Activated CD8-positive, alpha-beta memory T cell treated with anti-CD3 and anti-CD28 coated beads, Interleukin-2, amount 10 ng/mL, durations not matched to agents 7 days and 5 days (primary cell): ENCODE data around the gene NUDT14. TPM values are rescaled to one million over a fixed set of nuclear protein-coding genes. Genes with fewer than 3 reads are reported as not detected.

Source experiments
- ATAC-seq: fragments of 150-1000 bp; cut with Tn5 transposase; one replicate; pipeline ENCODE4 v1.10.0; 2021; ENCODE audit warnings: moderate library complexity
- CTCF ChIA-PET: fragments of 350-600 bp; sonication (Branson Sonifier 250); formaldehyde crosslinking; loops from one replicate; lab custom pipeline; 2021; ENCODE audit warnings: antibody characterized with exemption; lab: Charles Lee
- DNase-seq: peaks from one replicate; pipeline ENCODE4 v3.0.0-alpha.2; 2020
- H3K27ac Mint-ChIP-seq: one replicate; pipeline ENCODE4 v1.8.0; 2021; ENCODE audit warnings: mild to moderate bottlenecking, mixed read lengths
- H3K27me3 Mint-ChIP-seq: one replicate; pipeline ENCODE4 v1.8.0; 2021; ENCODE audit warnings: mixed read lengths
- H3K36me3 Mint-ChIP-seq: one replicate; pipeline ENCODE4 v1.8.0; 2021; ENCODE audit warnings: mild to moderate bottlenecking, mixed read lengths
- H3K4me1 Mint-ChIP-seq: one replicate; pipeline ENCODE4 v1.8.0; 2021; ENCODE audit warnings: mixed read lengths
- H3K4me3 Mint-ChIP-seq: one replicate; pipeline ENCODE4 v1.8.0; 2021; ENCODE audit warnings: mild to moderate bottlenecking, moderate library complexity, mixed read lengths
- H3K9me3 Mint-ChIP-seq: one replicate; pipeline ENCODE4 v1.8.0; 2022; ENCODE audit warnings: low read depth, mixed read lengths
- total RNA-seq, 2 experiments: library from RNA; stranded (reverse); gene quantifications; one replicate each; pipeline ENCODE4 v1.2.3, GENCODE V29; 2021

Gene NUDT14
- total RNA-seq, 2 experiments from 2014 or later: 16.2 to 20.9 TPM

DNA sequence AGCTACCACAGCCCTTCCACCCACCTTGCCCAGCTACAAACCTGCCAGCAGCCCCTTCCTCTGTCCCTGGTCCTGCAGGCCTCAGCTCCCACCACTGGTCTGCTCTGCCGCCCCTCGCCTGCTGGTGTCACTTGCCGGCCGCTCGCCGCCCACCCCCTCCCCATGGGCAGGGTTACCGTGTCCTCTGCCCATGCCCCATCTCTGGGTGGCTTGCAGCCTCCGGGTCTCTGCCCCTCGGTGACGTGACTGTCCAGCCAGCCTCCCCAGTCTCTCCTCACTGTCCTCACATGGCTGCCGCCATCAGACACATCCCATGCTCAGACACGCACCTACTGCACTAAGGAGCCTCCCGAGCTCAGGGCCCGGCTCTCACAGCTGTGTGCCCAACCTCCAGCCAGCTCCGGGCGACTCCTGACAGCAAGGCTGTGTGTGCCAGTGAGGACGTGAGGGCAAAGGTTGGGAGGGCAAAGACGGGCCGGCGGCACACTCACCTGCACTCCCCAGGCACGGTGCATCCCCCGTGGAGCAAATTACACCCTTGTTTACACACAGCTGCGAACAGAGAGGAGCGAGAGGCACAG is 26.0 kb downstream of the NUDT14 start:
- no peaks in the 10 kb centered on the region for H3K9me3 Mint-ChIP-seq
- H3K27me3 Mint-ChIP-seq: no peaks in the 10 kb centered on the region
- DNase-seq (no peak), ATAC-seq (no peak)
- H3K36me3 Mint-ChIP-seq: no peaks in the 10 kb centered on the region
- H3K27ac Mint-ChIP-seq: no peak overlapping the region
- H3K4me3 Mint-ChIP-seq: no peak overlapping the region
- no peaks in the 10 kb centered on the region for H3K4me1 Mint-ChIP-seq
- CTCF ChIA-PET: no interaction called here

DNA sequence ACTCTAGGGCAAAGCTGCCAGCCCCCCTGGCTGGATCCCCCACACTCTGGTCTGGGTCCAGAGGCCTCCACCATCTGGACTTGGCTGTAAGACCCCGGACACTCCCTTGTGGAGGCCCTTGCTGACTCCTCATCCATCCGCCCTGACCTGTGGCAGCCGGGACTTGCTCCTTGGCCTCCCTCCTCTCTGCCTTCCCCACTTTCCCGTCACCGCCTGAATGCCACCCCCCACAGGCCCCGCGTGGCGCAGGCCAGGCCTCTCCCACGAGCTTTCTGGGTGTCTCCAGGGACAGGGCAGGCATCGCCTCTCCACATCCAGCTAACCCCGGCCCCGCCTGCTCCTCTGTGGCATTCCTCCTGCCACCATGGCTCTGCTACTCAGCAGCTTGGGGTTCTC is 26.6 kb downstream of the NUDT14 start:
- H3K4me3 Mint-ChIP-seq: no peak overlapping the region
- CTCF ChIA-PET: no interaction called here
- no peaks in the 10 kb centered on the region for H3K27me3 Mint-ChIP-seq
- no peaks in the 10 kb centered on the region for H3K9me3 Mint-ChIP-seq
- no peak overlapping the region for H3K27ac Mint-ChIP-seq
- DNase-seq (no peak), ATAC-seq (no peak)
- no peaks in the 10 kb centered on the region for H3K4me1 Mint-ChIP-seq
- no peaks in the 10 kb centered on the region for H3K36me3 Mint-ChIP-seq

DNA sequence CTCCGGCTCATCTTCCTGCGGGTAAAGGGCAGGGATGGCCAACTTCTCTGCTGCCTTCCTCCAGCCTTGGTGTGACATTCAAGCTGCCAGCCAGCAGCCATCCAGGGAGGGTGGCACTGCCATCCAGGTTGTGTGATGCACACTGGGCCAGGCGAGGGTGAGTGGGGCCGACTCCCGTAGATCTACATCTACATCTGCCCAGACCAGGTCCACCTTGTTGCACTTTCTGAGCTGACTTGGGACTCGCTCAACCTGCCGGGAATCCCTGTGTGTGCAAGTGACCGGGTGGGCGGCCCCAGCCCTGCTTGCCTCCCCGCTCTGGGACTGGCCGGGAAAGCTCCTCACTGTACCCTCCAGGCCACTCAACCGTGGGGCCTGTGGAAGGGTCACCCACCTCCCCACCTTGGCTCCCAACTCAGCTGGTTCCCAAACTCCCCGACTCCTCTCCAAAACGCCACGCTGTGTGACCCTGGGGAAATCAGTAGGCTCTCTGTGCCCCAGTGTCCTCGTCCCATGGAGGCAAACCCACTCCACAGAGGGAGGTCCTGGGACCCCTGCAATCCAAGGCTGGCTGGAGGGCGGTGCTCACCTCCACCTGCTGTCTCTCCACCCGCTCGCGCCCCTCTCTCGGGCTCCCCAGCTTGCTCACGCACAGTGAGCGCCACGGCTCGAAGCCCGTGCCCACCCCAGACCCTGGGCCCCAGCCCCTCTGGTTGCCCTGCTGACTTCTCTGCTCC is 27.2 kb downstream of the NUDT14 start:
- DNase-seq: no peak
- CTCF ChIA-PET: no interaction called here

DNA sequence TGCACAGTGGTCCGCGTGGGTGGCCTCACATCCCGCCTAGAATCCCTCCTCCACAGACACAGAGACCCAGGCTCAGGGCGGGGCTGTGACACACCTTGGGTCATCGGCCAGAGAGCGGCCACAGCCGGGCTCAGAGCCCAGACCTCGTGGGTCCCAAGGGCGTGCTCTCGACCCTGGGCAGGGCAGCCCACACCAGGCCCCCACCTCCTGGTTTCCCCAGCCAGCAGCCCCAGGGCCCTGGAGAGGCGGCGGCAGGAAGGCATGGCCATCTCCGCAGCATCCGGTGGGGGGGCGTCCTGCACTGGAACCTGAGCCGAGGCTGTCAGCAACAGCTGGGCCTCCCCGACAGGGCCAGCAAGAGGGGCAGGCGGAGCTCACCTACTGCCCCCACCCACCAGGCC is 27.8 kb downstream of the NUDT14 start:
- no peaks in the 10 kb centered on the region for H3K36me3 Mint-ChIP-seq
- no peak for ATAC-seq
- CTCF ChIA-PET: no interaction called here
- no peak for DNase-seq
- H3K27me3 Mint-ChIP-seq: no peaks in the 10 kb centered on the region
- H3K4me1 Mint-ChIP-seq: no peaks in the 10 kb centered on the region
- no peak overlapping the region for H3K27ac Mint-ChIP-seq
- no peaks in the 10 kb centered on the region for H3K9me3 Mint-ChIP-seq
- H3K4me3 Mint-ChIP-seq: no peak overlapping the region

More for the DNA sequence above, 27.2 kb downstream of the NUDT14 start:
- Mint-ChIP-seq H3K27ac (no peak overlapping the region), H3K36me3 (no peaks in the 10 kb centered on the region), H3K4me1 (no peaks in the 10 kb centered on the region), H3K9me3 (no peaks in the 10 kb centered on the region), H3K27me3 (no peaks in the 10 kb centered on the region), H3K4me3 (no peak overlapping the region)
- ATAC-seq: no peak

DNA sequence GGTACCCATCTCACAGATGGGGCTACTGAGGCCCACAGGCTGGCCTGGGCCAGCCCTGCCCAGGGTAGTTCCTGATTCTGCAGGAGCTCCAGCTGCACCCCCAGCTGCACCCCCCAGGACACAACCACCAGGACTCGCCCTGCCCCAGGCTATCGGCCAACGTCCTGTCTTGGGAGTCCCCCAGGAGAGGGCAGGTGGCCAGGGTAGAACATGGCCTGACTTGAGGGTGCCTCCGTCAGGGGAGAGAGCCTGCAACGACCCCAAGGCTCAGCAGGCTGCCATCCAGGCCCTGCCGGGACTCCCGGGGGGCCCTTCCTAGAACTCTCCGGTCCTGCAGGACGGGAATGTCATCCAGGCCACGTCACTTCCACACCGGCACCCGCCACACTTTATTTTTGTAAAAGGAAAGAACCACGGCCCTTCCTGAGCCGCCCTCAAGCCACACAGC is 28.3 kb downstream of the NUDT14 start:
- Mint-ChIP-seq H3K27me3 (no peaks in the 10 kb centered on the region), H3K36me3 (no peaks in the 10 kb centered on the region), H3K4me1 (no peaks in the 10 kb centered on the region), H3K27ac (no peak overlapping the region), H3K9me3 (no peaks in the 10 kb centered on the region), H3K4me3 (no peak overlapping the region)
- CTCF ChIA-PET: no interaction called here
- DNase-seq (no peak), ATAC-seq (no peak)

DNA sequence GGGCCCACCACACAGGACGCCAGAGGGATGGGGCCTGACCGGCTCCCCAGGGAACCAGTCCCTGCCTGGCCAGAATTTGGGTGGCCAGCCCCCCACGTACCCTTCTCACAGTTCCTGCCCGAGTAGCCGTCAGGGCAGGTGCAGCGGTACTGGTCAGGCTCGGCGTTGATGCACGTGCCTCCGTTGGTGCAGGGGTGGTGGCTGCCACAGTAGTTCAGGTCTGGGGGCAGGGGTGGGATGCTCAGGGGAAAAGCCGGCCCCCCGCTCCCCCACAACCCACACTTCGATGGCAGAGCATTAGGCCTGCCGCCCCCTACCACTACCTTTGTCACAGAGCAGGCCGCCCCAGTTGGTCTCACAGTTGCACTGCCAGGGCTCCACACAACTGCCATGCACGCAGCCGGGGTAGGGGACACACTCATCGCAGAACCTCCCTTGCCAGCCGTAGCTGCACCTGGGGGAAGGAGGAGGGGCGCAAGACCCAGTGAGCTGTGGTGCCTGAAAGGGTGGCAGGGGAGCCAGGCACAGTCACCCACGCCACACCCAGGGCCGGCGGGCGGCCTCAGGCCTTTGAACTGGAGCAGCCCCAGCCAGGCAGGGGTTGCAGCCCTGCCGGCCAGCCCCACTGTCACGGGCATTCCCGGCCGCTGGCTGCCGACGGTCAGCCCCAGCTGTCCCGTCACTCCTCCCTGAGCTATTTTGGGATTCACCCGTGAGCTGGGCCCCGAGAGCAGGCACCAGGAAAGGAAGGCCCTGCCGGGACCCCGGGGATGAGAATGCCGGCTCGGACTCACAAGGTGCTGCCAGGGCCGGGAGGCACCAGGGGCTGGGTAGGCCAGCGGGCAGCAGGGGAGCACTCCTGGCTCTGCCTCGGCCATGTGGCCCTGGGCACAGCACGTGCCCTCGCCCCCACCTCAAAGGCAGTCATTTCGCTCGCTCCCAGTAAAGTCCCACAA is 29.0 kb downstream of the NUDT14 start:
- Mint-ChIP-seq H3K27me3 (no peaks in the 10 kb centered on the region), H3K4me3 (no peak overlapping the region), H3K27ac (no peak overlapping the region), H3K9me3 (no peaks in the 10 kb centered on the region), H3K4me1 (no peaks in the 10 kb centered on the region), H3K36me3 (no peaks in the 10 kb centered on the region)
- DNase-seq: no peak
- CTCF ChIA-PET: no interaction called here
- no peak for ATAC-seq

DNA sequence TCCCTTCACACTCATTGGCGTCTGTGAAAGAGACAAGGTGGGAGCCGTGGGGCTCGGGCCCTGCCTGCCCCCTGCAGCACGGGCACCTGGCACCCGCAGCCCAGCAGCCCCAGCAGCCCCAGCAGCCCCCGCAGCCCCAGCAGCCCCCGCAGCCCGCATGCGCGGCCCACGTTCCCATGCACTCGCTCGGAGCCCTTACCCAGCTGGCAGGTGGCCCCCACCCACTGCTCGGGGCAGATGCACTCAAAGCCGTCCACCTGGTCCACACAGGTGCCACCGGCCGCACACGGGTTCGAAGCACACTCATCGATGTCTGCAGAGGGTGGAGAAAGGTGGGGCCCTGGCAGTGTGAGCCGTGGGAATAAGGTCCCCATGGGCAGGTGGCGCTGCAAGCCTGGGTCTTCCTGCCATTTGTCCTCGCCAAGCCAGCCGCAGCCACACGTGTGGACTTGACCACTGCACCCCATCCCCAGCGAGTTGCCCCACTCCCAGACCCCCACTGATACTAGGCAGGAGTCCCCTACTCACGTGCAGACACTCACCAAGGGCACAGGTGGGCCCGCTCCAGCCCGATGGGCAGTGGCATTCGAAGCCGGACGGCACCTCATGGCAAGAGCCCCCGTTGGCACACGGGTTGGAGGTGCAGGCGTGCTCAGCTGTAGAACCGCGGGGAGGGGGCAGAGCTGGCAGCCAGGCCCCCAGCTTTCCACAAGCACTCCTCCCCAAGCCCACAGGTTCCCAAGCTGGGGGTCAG is 29.9 kb downstream of the NUDT14 start:
- no peak overlapping the region for H3K27ac Mint-ChIP-seq
- DNase-seq: no peak

DNA sequence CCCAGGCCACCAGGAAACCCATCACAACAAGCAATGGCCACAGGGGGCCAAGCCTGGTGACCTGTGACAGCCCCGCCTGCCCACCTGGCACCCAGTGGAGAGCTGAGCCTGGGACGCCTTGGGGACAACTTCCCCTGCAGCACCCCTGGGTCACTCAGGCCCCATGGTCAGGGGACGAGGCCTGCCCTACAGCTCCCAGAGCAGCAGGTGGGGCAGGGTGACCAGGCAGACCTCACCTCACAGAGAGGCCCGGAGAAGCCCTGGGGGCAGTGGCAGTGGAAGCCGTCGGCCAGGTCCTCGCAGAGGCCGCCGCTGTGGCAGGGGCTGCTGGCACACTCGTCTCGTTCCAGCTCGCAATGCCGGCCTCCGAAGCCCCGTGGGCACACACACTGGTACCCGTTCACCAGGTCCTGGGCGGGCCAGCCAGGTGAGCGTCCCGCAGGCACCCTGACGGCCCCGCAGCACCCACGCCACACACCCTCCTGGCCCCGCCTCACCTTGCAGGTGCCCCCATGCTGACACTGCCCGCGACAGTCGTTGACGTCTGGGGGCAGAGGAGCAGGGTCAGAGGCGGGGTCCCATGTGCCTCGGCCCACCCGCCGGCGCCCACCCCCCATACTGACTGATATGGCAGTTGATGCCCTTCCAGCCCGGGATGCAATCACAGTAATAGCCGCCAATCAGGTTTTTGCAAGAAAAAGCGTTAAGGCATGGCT is 30.6 kb downstream of the NUDT14 start:
- DNase-seq: no peak
- H3K9me3 Mint-ChIP-seq: no peaks in the 10 kb centered on the region
- H3K36me3 Mint-ChIP-seq: no peaks in the 10 kb centered on the region
- H3K4me1 Mint-ChIP-seq: no peaks in the 10 kb centered on the region
- CTCF ChIA-PET: no interaction called here
- ATAC-seq: no peak
- no peaks in the 10 kb centered on the region for H3K27me3 Mint-ChIP-seq
- H3K4me3 Mint-ChIP-seq: no peak overlapping the region
- no peak overlapping the region for H3K27ac Mint-ChIP-seq

More for the DNA sequence above, 29.9 kb downstream of the NUDT14 start:
- Mint-ChIP-seq H3K4me1 (no peaks in the 10 kb centered on the region), H3K27me3 (no peaks in the 10 kb centered on the region), H3K4me3 (no peak overlapping the region), H3K9me3 (no peaks in the 10 kb centered on the region), H3K36me3 (no peaks in the 10 kb centered on the region)
- no peak for ATAC-seq
- CTCF ChIA-PET: no interaction called here

DNA sequence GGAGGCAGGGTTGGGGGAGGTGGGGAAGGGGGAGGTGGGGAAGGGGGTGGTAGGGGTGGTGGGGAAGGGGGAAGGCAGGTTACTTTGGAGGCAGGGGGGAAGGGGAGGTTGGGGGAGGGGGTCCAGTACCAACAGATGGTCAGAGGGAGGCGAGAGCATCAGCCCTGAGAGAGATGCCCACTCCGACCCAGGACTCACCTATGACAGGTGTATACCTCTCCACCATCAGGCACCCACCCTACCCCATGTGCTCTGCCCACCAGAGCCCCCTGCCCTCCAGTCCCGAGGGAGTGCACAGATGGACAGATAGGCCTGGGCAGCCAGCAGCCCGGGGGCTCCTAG is 31.1 kb downstream of the NUDT14 start:
- DNase-seq (no peak), ATAC-seq (no peak)
- Mint-ChIP-seq H3K9me3 (no peaks in the 10 kb centered on the region), H3K36me3 (no peaks in the 10 kb centered on the region), H3K4me1 (no peaks in the 10 kb centered on the region), H3K27me3 (no peaks in the 10 kb centered on the region), H3K4me3 (no peak overlapping the region), H3K27ac (no peak overlapping the region)
- CTCF ChIA-PET: no interaction called here

DNA sequence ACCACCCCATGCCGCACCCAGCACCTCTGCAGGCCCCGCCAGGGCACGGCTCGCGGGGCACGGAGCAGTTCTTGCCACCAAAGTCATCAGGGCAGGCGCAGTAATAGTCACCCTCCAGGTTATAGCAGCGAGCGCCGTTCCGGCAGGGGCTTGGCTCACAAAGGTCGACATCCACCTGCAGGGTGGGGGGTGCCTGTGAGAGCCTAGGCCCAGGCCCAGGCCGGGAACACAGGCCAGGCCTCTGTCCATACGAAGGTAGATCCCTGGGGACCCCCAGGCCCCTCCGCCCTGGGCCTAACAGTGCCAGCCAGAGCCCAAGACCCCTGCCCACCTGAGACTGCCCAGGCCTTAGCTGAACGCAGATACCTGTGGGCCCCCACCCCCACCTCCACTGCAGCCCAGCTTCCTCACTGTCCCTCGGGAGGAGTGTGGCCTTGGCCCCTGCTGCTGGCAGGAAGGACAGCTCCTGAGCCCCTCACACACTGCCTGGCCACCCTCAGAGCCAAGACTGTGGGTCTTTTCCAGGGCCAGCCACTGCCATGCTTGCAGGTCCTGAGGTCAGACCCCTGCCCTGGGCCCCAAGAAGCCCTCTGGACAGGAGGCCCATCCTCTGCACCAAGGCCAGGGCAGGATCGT is 31.8 kb downstream of the NUDT14 start:
- Mint-ChIP-seq H3K27ac (no peak overlapping the region), H3K27me3 (no peaks in the 10 kb centered on the region), H3K9me3 (no peaks in the 10 kb centered on the region), H3K4me1 (no peaks in the 10 kb centered on the region), H3K36me3 (no peaks in the 10 kb centered on the region), H3K4me3 (no peak overlapping the region)
- no peak for DNase-seq
- ATAC-seq: no peak
- CTCF ChIA-PET: no interaction called here

DNA sequence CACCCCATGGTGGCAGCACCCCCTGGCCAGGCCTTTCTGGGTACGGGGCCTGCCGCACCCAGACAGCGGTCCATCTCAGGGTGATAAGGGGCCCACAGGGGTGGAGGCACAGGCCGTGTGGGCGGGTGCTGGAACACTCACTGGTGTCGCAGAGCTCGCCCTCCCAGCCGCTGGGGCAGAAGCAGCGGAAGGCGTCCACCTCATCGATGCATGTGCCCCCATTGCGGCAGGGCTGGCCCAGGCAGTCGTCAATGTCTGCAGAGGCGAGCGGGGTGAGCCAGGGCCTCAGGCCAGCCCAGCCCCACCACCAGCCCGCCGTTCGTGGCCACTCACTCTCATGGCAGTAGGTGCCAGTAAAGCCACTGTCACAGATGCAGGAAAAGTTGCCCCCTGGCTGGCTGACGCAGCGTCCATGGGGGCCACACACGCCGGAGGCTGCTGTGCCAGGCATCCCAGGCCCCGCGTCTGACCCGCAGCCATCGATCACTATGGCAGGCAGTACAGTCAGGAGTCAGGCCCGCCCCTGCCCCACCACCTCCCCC is 32.4 kb downstream of the NUDT14 start:
- H3K4me3 Mint-ChIP-seq: no peak overlapping the region
- no peaks in the 10 kb centered on the region for H3K9me3 Mint-ChIP-seq
- no peaks in the 10 kb centered on the region for H3K36me3 Mint-ChIP-seq
- H3K27ac Mint-ChIP-seq: no peak overlapping the region
- no peaks in the 10 kb centered on the region for H3K4me1 Mint-ChIP-seq
- no peaks in the 10 kb centered on the region for H3K27me3 Mint-ChIP-seq
- ATAC-seq (no peak), DNase-seq (no peak)
- CTCF ChIA-PET: interaction anchor here (0.7 kb wide), 1 partner anchor 417 kb away, joined by 3 read pairs; no protein-coding TSS in a partner anchor
